CD4-positive, alpha-beta memory T cell (primary cell): ENCODE measurements around the gene ZBTB39. TPM values are rescaled to one million over a fixed set of nuclear protein-coding genes. Genes with fewer than 3 reads are reported as not detected.
"Not testable (repeated sequence)": the region's sequence is repeated elsewhere in the genome, so short reads cannot be mapped to it uniquely, and the experiment has no call there.

Source experiments
- CTCF ChIA-PET: fragments of 350-600 bp; sonication (Branson Sonifier 250); formaldehyde crosslinking; loops from one replicate; lab custom pipeline; 2021; ENCODE audit warnings: inconsistent platforms; ENCODE audit not compliant: partially characterized antibody; lab: Charles Lee
- POLR2A ChIA-PET: fragments of 350-600 bp; sonication (Branson Sonifier 250); formaldehyde crosslinking; loops from one replicate; lab custom pipeline; 2021; ENCODE audit not compliant: partially characterized antibody; lab: Charles Lee
- DNase-seq, 5 donors: peaks; one replicate each; pipeline versions ENCODE4 v3.0.0 to v3.0.0-alpha.2; 2020 to 2022; ENCODE audit warnings: mixed read lengths in 1 of 5
- H3K27ac ChIP-seq: one replicate; pipeline ENCODE4 v1.7.0; 2013; ENCODE audit warnings: low read depth, low read length
- H3K27me3 ChIP-seq: 2 replicates; pipeline ENCODE4 v1.7.0; 2013; ENCODE audit warnings: mild to moderate bottlenecking, low read length, moderate library complexity; ENCODE audit not compliant: insufficient read depth
- H3K36me3 ChIP-seq: 2 replicates; pipeline ENCODE4 v1.7.0; 2013; ENCODE audit warnings: mild to moderate bottlenecking, low read length, moderate library complexity; ENCODE audit not compliant: insufficient read depth
- H3K4me1 ChIP-seq: 2 replicates; pipeline ENCODE4 v1.7.0; 2013; ENCODE audit warnings: mild to moderate bottlenecking, low read length, moderate library complexity; ENCODE audit not compliant: insufficient read depth
- H3K4me3 ChIP-seq, 2 donors: one replicate each; pipeline ENCODE4 v1.7.0; 2013; ENCODE audit warnings: low read length in 2 of 2, mild to moderate bottlenecking in 1 of 2
- H3K9me3 ChIP-seq, 2 donors: one replicate each; pipeline ENCODE4 v1.7.0; 2013; ENCODE audit warnings: low read length in 2 of 2, control low read depth in 1 of 2; ENCODE audit not compliant: control insufficient read depth in 1 of 2
- H3K27ac Mint-ChIP-seq, 7 donors: one replicate each; pipeline ENCODE4 v1.8.0; 2020 to 2021; ENCODE audit warnings: mixed read lengths in 7 of 7, mild to moderate bottlenecking in 6 of 7, inconsistent platforms in 3 of 7, moderate library complexity in 3 of 7
- H3K27me3 Mint-ChIP-seq, 2 donors: one replicate each; pipeline ENCODE4 v1.8.0; 2020 to 2021; ENCODE audit warnings: mixed read lengths in 2 of 2
- H3K36me3 Mint-ChIP-seq, 2 donors: one replicate each; pipeline ENCODE4 v1.8.0; 2020 to 2021; ENCODE audit warnings: mixed read lengths in 2 of 2, inconsistent platforms in 1 of 2, mild to moderate bottlenecking in 1 of 2
- H3K4me1 Mint-ChIP-seq, 4 donors: one replicate each; pipeline ENCODE4 v1.8.0; 2020 to 2021; ENCODE audit warnings: mixed read lengths in 4 of 4, mild to moderate bottlenecking in 1 of 4
- H3K4me3 Mint-ChIP-seq, 8 donors: one replicate each; pipeline ENCODE4 v1.8.0; 2020 to 2021; ENCODE audit warnings: mixed read lengths in 8 of 8, mild to moderate bottlenecking in 7 of 8, moderate library complexity in 6 of 8, inconsistent platforms in 3 of 8
- H3K9me3 Mint-ChIP-seq, 8 donors: one replicate each; pipeline ENCODE4 v1.8.0; 2020 to 2021; ENCODE audit warnings: mixed read lengths in 8 of 8, mild to moderate bottlenecking in 5 of 8, inconsistent platforms in 3 of 8, moderate library complexity in 1 of 8
- intact Hi-C: fragments of 100-400 bp; cut with micrococcal nuclease; formaldehyde crosslinking; loops from one replicate; pipeline ENCODE4 v1.15.1; 2023
- polyA plus RNA-seq, 2 donors: library from polyadenylated mRNA; unstranded; fragments of 300-500 nt; fragmentation: Illumina TruSeq; gene quantifications; one replicate each; pipeline ENCODE4 v1.2.3, GENCODE V29; 2021
- total RNA-seq, 2 experiments: library from RNA; stranded (reverse); gene quantifications; one replicate each; pipeline ENCODE4 v1.2.3, GENCODE V29; 2021

The ZBTB39 gene
- total and polyA plus RNA-seq, 4 experiments from 2014 or later = 0.98 to 12.2 (median 6.7) TPM

GRCh38 chr12:57019983-57020719, 13.8 kb upstream of the ZBTB39 start:
- Mint-ChIP-seq H3K27ac (peak overlapping the region in 2 of 7 donors; percentile 59 to 73), H3K4me1 (peaks cover 0 to 9% (median 4%) of the 10 kb centered on the region in 4 donors), H3K9me3 (no peaks in the 10 kb centered on the region), H3K4me3 (peak overlapping the region in 6 of 8 donors; percentile 40 to 68 (median 59)), H3K36me3 (no peaks in the 10 kb centered on the region), H3K27me3 (peaks cover 0 to 4% of the 10 kb centered on the region in 2 donors)
- ChIA-PET POLR2A (interaction anchor here (0.6 kb wide), 1 partner anchor 1140 kb away, joined by 3 read pairs; no protein-coding TSS in a partner anchor), CTCF (interaction anchor here (1.0 to 3.0 kb wide), 3 partner anchors 15 to 194 kb away, joined by 3 to 7 read pairs (median 3); no protein-coding TSS in a partner anchor)
- Histone ChIP-seq H3K36me3 (no peaks in the 10 kb centered on the region), H3K4me3 (no peak overlapping the region), H3K9me3 (no peaks in the 10 kb centered on the region), H3K4me1 (peaks cover 15% of the 10 kb centered on the region), H3K27me3 (peaks cover 4% of the 10 kb centered on the region), H3K27ac (no peak overlapping the region)
- intact Hi-C loops = no loop called here
- DNase-seq = no peak

DNA sequence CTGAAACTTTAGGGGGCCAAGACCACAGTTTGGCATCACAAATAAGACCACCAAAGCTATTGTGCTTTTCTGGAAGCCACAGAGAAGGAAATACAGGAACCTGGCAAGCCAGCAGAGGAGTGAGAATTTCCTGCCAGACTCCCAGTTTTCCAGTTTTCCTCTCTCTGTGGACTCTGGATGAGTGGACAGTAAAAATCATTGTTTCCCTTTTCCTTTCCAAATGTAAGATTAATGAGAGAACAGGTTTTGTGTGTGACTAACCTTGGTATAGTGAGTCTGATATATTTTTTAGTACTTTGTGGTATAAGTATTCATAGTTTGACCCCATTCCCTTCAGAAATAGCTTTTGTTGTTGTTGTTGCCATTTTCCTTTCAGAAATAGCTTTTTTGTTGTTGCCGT, 12.6 kb upstream of the ZBTB39 start:
- intact Hi-C loops = no loop called here
- peaks cover 4% of the 10 kb centered on the region for H3K27me3 ChIP-seq
- no peak overlapping the region for H3K4me3 ChIP-seq
- Mint-ChIP-seq H3K9me3 (no peaks in the 10 kb centered on the region), H3K4me3 (no peak overlapping the region), H3K36me3 (no peaks in the 10 kb centered on the region), H3K27me3 (peaks cover 3 to 6% of the 10 kb centered on the region in 2 donors), H3K4me1 (peaks cover 3 to 9% (median 5%) of the 10 kb centered on the region in 4 donors), H3K27ac (no peak overlapping the region)
- no peaks in the 10 kb centered on the region for H3K9me3 ChIP-seq
- peaks cover 15% of the 10 kb centered on the region for H3K4me1 ChIP-seq
- POLR2A ChIA-PET = interaction anchor here (1.2 kb wide), 1 partner anchor 94 kb away, joined by 3 read pairs; no protein-coding TSS in a partner anchor
- DNase-seq = no peak
- CTCF ChIA-PET = interaction anchor here (1.3 to 3.4 kb wide), 3 partner anchors 14 to 47 kb away, joined by 3 to 17 read pairs (median 7); no protein-coding TSS in a partner anchor
- no peak overlapping the region for H3K27ac ChIP-seq
- no peaks in the 10 kb centered on the region for H3K36me3 ChIP-seq

GRCh38 chr12:57018353-57018752, 12.0 kb upstream of the ZBTB39 start:
- H3K4me3 ChIP-seq, H3K9me3 ChIP-seq, H3K36me3 Mint-ChIP-seq, H3K36me3 ChIP-seq, H3K27me3 Mint-ChIP-seq, H3K4me3 Mint-ChIP-seq, H3K9me3 Mint-ChIP-seq, H3K27ac Mint-ChIP-seq, DNase-seq, H3K4me1 Mint-ChIP-seq, H3K27ac ChIP-seq, intact Hi-C loops, H3K27me3 ChIP-seq: not testable (repeated sequence)
- ChIA-PET CTCF (interaction anchor here (0.7 to 3.4 kb wide), 8 partner anchors 11 to 157 kb away, joined by 3 to 17 read pairs (median 4); no protein-coding TSS in a partner anchor), POLR2A (interaction anchor here (0.6 to 1.2 kb wide), 2 partner anchors 94 to 179 kb away, joined by 3 to 5 read pairs; no protein-coding TSS in a partner anchor)
- H3K4me1 ChIP-seq = peaks cover 15% of the 10 kb centered on the region

DNA sequence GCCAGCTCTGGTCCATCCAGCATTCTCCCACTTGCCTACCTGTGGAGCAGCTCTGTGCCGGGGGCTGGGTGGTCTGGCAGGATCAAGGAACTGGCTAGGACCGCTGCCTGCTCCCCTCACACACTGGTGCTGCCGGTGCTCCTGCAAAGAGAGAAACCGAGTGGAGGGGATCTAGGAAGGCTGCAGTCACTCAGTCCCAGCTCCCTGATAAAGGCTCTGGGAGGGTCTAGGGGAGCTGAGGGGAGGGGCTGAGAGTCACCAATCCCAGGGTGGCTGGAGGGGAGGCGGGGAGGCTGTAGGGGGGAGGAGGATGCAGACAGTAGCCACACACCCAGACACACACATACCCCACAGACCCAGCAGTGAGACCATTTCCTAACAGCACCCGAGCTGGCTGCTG, 10.0 kb upstream of the ZBTB39 start, which contains the start of gene TAC3:
Gene TAC3 (minus strand): TSS at position 182 of the 400 bp plus-strand sequence. CDS start 732 bp downstream, outside the sequence.
- peaks cover 23% of the 10 kb centered on the region for H3K4me1 ChIP-seq
- ChIA-PET CTCF (interaction anchor here (0.9 to 3.4 kb wide), 5 partner anchors 8 to 259 kb away, joined by 3 to 17 read pairs (median 5); partner anchors contain the start of gene STAT6), POLR2A (no interaction called here)
- no peaks in the 10 kb centered on the region for H3K36me3 ChIP-seq
- intact Hi-C loops = no loop called here
- H3K27me3 Mint-ChIP-seq = peaks cover 4 to 6% of the 10 kb centered on the region in 2 donors
- DNase-seq = no peak
- H3K9me3 Mint-ChIP-seq = peaks cover 0 to 2% (median 0%) of the 10 kb centered on the region in 8 donors
- H3K9me3 ChIP-seq = no peaks in the 10 kb centered on the region
- peak within 1 kb of the TSS in 1 of 8 donors; percentile 46 for H3K4me3 Mint-ChIP-seq
- H3K4me1 Mint-ChIP-seq = peaks cover 9 to 23% (median 18%) of the 10 kb centered on the region in 4 donors
- H3K27ac ChIP-seq = no peak within 1 kb of the TSS
- no peak within 1 kb of the TSS for H3K4me3 ChIP-seq
- no peaks in the 10 kb centered on the region for H3K36me3 Mint-ChIP-seq
- no peak within 1 kb of the TSS for H3K27ac Mint-ChIP-seq
- peaks cover 4% of the 10 kb centered on the region for H3K27me3 ChIP-seq

- H3K27me3 Mint-ChIP-seq = peaks cover 4% of the 10 kb centered on the region in 2 donors
- Histone ChIP-seq H3K27me3 (peaks cover 4% of the 10 kb centered on the region), H3K9me3 (no peaks in the 10 kb centered on the region), H3K4me3 (no peak overlapping the region), H3K4me1 (peaks cover 24% of the 10 kb centered on the region), H3K27ac (no peak overlapping the region), H3K36me3 (no peaks in the 10 kb centered on the region)
- intact Hi-C loops = no loop called here
- H3K9me3 Mint-ChIP-seq = peaks cover 0 to 2% (median 0%) of the 10 kb centered on the region in 8 donors
- ChIA-PET POLR2A (interaction anchor here (1.0 kb wide), 1 partner anchor 28 kb away, joined by 3 read pairs; no protein-coding TSS in a partner anchor), CTCF (interaction anchor here (15.8 kb wide), 1 partner anchor 50 kb away, joined by 226 read pairs; no protein-coding TSS in a partner anchor)
- peak overlapping the region in 2 of 8 donors; percentile 12 to 46 for H3K4me3 Mint-ChIP-seq
- peaks cover 18 to 34% (median 27%) of the 10 kb centered on the region in 4 donors for H3K4me1 Mint-ChIP-seq
- DNase-seq = no peak
- peak overlapping the region in 2 of 7 donors; percentile 16 to 48 for H3K27ac Mint-ChIP-seq
- H3K36me3 Mint-ChIP-seq = no peaks in the 10 kb centered on the region
These were observed 6.5 kb upstream of the ZBTB39 start for GRCh38 chr12:57012600-57013465.

GRCh38 chr12:57011438-57012424, 5.4 kb upstream of the ZBTB39 start:
- H3K9me3 Mint-ChIP-seq = peaks cover 0 to 2% (median 0%) of the 10 kb centered on the region in 8 donors
- Histone ChIP-seq H3K27ac (peak overlapping the region; percentile 22), H3K4me1 (peaks cover 35% of the 10 kb centered on the region), H3K9me3 (no peaks in the 10 kb centered on the region), H3K36me3 (no peaks in the 10 kb centered on the region), H3K27me3 (peaks cover 4% of the 10 kb centered on the region), H3K4me3 (peak overlapping the region in 1 of 2 donors; percentile 37)
- peak overlapping the region; percentile 41 to 93 (median 80) for H3K27ac Mint-ChIP-seq
- H3K36me3 Mint-ChIP-seq = peaks cover 0 to under 1% of the 10 kb centered on the region in 2 donors
- ChIA-PET POLR2A (interaction anchor here (0.9 to 8.7 kb wide), 5 partner anchors 29 to 790 kb away, joined by 3 to 62 read pairs (median 3); partner anchors contain the start of genes RNF41 and STAT6), CTCF (interaction anchor here (1.0 to 15.8 kb wide), 6 partner anchors 10 to 101 kb away, joined by 3 to 226 read pairs (median 5); no protein-coding TSS in a partner anchor)
- peak in 4 of 5 donors; percentile 31 to 58 (median 46) for DNase-seq
- H3K27me3 Mint-ChIP-seq = peaks cover 4% of the 10 kb centered on the region in 2 donors
- H3K4me3 Mint-ChIP-seq = peak overlapping the region; percentile 53 to 83 (median 71)
- intact Hi-C loops = no loop called here
- H3K4me1 Mint-ChIP-seq = peaks cover 26 to 44% (median 36%) of the 10 kb centered on the region in 4 donors
